Cerebellar cortex (tissue), 1 donor: ENCODE data around the gene UBE3D.
"Not testable (repeated sequence)": the region's sequence is repeated elsewhere in the genome, so short reads cannot be mapped to it uniquely, and the experiment has no call there.

Experiments used
- DNase-seq: peaks from one replicate; pipeline ENCODE4 v3.0.0-alpha.2; 2015; ENCODE audit warnings: low spot score

Gene UBE3D

DNA sequence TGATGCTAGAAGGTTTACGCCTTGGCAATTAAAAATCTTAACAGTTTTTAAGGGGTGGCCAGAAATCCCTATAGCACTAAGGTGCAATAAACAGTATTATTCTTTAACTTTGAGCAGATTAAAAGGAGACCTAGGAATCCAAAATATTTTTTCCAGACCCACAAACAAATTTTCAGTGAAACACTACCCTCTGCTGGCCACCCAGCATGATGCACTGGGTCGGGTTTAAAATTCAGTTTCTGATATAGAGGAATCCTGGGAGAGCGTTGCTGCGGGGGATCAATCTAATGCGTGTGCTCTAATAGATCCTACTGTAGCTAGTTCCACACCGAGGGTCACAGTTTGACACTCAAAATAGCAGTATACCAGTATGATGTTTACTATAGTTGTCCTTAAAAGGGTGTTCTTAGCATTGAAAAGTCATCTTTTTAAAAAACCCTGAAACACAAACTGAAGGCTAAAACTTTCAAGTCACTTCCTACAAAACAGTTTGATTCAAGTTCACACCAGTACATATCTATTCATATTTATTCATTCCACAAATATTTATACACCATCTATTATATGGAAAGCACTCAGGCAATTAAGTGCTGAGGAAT is 10.2 kb downstream of the UBE3D start:
- peak; percentile 66 for DNase-seq

GRCh38 chr6:83053678-83054077 is 12.0 kb downstream of the UBE3D start:
- DNase-seq, result no peak

DNA sequence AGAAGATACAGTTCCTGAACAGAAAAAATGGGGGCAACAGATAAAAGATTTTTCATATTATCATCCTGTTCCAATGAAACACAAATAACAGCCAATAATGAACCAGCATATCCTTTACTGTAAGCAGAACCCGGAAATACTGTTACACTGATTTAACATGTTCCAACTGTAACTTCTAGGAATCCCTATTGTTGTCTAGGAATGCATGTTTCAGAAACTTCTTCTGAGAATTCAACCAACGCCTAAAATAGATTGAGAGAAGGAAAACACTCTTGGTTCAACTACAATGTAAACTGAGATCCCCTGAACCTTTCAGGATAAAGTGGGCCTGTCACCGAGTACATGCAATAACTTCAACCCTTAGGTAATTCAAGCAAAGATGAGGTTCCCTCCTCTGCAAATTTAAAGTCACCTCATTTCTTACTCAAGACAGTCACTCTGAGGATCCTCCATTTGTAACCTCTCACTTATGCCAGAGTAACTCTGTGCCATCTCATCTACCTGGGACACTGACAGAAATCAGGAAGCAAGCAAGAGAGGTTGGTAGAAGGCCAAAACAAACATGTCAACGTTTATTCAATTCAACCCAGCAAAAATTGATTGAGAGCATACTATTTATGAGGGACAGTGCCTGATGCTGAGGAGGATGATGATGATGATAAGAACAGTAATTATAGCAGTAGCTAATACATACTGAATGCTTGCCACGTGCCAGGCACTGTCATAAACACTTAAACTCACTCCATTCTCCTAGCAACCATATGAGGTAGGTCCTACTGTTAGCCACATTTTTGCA is 14.1 kb downstream of the UBE3D start:
- DNase-seq, result no peak

GRCh38 chr6:83047065-83047754 is 18.4 kb downstream of the UBE3D start:
- DNase-seq, result no peak

- no peak for DNase-seq
Observed at GRCh38 chr6:83044091-83044768, 21.4 kb downstream of the UBE3D start.

GRCh38 chr6:83042467-83043053 is 23.1 kb downstream of the UBE3D start:
- no peak for DNase-seq

DNA sequence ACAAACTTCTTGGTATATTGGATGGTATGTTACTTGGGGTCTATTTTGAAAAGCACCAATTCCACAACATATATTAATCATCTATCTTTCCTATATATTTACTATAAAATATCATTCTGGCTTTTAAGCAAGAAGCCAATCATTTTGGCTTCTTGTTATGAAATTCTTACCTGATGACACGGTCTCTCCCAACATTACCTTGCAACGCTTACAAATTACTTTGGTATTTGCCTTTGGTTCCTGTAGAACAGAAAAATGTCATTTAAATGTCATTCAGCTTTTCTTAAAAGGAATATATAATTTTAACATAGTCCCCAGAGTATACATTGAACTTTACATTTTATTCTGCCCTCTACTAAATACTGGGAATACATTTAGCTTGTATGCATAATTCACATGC is 27.4 kb downstream of the UBE3D start:
- DNase-seq, result no peak

DNA sequence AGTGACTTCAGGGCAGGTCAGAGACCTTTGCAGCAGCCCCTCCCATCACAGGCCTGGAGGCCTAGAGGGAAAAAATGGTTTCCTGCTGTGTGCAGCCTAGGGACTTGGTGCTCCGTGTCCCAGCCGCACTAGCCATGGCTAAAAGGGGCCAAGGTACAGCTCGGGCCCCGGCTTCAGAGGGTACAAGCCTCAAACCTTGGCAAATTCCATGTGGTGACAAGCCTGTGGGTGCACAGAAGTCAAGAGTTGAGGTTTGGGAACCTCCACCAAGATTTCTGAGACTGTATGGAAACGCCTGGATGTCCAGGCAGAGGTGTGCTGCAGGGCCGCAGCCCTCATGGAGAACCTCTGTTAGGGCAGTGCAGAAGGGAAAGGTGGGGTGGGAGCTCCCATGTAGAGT is 34.0 kb downstream of the UBE3D start:
- no peak for DNase-seq

GRCh38 chr6:83019741-83020140 is 45.9 kb downstream of the UBE3D start:
- no peak for DNase-seq

- not testable (repeated sequence) for DNase-seq
Observed at GRCh38 chr6:83011131-83011530, 54.5 kb downstream of the UBE3D start.

DNA sequence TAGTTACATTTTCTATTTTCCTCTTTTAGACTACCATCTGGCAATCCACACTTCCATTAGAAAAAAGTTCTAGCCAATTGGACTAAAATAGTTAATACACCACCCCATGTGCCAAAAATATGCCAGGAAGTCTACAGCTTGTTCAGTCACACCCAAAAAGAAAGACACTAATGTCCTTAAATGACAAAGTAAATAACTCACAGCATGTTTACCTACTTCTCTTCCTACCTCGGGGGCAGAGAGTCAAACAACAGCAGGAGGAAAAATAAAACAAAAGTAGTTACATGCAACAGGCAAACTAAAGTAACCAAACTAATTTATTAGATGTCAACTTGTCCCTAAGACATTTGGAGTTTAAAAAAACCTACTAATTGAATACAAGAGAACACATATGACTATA is 57.0 kb downstream of the UBE3D start:
- peak; percentile 5 for DNase-seq

- no peak for DNase-seq
Observed at GRCh38 chr6:83006270-83006905, 59.3 kb downstream of the UBE3D start.

- DNase-seq, result no peak
Observed at GRCh38 chr6:82996156-82996555, 69.5 kb downstream of the UBE3D start.

- no peak for DNase-seq
Observed at GRCh38 chr6:82995066-82995465, 70.6 kb downstream of the UBE3D start.

DNA sequence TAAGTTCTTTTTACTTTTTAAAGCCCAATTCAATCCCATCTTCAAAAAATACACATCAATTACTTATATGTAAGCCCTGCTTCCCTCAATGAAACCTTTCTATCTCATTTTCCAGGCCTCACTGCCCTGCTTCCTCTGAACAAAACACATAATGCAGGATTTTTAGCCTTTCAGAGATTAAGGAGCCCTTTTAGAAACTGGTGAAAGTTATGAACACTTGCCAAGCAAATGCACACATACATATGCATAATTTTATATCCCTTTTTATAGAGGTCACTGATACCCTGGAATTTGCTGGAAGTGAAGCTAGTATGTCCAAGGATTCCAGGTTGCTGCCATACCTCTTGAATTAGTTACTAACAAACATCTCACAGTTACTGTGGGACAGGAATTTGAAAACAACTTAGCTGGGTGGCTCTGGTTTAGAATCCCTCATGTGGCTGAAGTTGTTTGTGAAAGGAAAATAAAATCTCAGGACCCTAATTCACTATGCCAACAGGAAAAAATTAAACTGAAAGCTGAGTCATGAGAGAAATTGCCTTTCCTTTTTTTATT is 75.8 kb downstream of the UBE3D start:
- no peak for DNase-seq

DNA sequence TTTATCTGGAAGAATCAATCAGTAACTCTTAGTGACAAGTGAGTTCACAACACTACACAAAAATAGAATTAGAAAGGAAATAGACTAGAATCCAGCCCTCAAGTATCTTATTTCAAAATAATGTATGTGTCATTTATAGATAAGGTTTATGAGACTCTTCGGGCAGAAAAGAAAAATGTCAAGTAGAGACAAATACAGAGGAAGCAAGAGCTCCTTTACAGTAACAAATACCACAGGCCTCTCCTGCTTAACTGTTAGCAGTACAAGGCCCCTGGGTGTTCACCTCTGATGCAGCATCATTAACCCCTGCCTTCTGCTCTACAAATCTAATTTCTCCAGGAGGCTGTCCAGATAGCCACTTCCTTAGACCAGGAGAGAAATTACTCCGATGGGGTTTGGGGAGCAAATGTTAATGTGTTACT is 76.7 kb downstream of the UBE3D start:
- DNase-seq, result no peak

- no peak for DNase-seq
Observed at GRCh38 chr6:82987951-82988350, 77.7 kb downstream of the UBE3D start.

DNA sequence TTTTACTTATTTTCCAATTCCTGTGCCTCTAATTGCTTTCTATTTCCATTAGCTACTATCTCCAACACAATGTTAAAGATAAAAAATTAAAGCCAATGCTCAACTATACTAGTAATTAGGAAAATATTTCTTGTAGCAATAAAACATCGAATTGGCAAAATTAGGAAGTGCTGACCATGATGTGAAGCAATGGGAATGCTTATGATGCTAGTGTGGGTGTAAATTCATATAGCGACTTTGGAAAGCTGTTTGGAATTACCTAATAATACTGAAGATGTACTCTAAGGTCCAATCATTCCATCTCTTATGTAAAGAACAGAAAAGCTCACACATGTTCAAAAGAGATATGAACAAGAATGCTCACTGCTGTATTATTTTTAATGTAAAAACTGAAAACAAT is 78.2 kb downstream of the UBE3D start:
- no peak for DNase-seq

DNA sequence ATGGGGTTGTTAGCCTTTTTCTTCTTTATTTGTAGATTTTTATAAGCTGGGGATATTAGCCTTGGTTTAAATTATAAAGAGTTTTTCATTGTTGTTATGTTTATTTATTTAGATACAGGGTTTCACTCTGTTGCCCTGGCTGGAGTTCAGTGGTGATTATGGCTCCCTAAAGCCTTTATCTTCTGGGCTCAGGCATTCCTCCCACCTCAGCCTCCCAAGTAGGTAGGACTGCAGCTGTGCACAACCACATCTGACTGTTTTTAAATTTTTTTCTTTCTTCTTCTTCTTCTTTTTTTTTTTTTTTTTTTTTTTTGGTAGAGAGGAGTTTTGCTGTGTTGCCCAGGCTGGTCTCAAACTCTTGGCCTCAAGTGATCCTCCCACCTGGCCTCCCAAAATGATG is 80.9 kb downstream of the UBE3D start:
- DNase-seq, result no peak

DNA sequence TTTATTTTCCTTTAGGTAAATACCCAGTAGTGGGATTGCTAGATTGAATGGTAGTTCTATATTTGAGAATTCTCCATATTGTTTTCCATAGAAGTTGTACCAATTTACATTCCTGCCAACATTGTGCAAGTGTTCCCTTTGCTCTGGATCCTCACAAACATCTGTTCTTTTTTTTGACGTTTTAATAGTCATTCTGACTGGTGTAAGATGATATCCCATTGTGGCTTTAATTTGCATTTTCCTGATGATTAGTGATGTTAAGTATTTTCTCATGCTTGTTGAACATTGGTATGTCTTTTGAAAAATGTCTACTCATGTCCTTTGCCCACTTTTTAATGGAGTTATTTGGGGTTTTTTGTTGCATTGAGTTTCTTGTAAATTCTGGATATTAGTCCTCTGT is 85.6 kb downstream of the UBE3D start:
- no peak for DNase-seq

DNA sequence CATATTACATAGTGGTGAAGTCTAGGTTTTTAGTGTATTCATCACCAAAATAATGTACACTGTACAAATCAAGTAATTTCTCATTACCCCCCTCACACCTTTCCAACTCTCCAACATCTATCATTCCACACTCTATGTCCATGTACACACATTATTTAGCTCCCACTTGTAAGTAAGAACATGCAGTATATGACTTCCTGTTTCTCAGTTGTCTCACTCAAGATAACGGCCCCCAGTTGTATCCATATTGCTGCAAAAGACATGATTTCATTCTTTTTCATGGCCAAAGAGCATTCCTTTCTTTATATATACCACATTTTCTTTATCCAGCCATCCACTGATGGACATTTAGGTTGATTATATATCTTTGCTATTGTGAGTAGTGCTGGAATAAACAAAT is 86.0 kb downstream of the UBE3D start:
- DNase-seq, result no peak
